ENCODE results near the gene USP9Y.
"Not testable (repeated sequence)": the region's sequence is repeated elsewhere in the genome, so short reads cannot be mapped to it uniquely, and the experiment has no call there.

Gene USP9Y

DNA sequence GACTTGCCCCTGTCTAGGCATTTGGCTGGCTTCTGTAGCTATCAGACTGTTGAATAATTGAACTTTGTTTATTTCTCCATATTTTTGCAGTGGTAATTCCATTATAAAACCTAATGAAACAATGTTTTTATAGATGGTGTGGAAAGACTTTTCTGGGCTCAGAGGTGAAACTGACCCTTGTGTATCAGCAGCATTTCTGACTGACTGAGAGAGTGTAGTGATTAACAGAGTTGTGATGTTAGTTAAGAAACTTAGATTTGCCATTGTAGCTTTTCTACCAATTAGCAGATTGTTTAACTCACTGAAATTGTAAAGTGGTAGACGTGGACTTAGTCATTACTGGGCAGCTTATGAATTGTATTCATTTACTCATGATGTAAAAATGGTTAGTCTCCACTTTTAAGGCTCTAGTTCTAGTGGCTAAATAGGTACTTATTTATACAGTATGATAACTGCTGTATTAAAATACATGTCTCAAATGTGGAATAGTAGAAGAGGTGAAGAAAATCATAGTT, at the start of gene USP9Y:
TSS of gene USP9Y (plus strand) at position 51 of the 515 bp plus-strand sequence. CDS start 8,217 bp downstream, outside the sequence.
- no peak for DNase-seq

GRCh38 chrY:12651621-12652036, 49.4 kb upstream of the USP9Y start:
- no peak for DNase-seq

- DNase-seq = no peak
Observed at GRCh38 chrY:12661745-12662681, 39.0 kb upstream of the USP9Y start.

GRCh38 chrY:12662745-12663591, 38.1 kb upstream of the USP9Y start:
- DNase-seq = no peak

GRCh38 chrY:12663845-12664244, 37.2 kb upstream of the USP9Y start:
- DNase-seq = not testable (repeated sequence)

DNA sequence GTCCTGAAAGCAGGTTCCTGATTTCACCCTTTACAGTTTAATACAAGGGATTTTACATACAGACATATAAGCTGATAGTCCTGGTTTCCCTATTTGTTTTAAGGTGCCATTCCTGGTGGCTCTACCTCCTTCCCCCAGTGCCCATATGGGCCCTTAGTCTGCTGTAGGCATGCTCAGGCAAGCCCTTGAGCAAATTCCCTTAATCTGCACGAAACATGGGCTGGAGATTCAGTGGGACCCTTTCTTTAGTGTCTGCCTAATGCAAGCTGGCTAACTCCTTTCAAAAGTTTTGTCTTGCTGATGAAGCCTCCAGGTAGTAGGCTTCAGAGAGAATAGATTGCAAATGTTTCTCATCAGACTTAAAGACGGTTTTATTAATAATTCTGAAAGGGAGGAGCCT, 22.9 kb upstream of the USP9Y start:
- no peak for DNase-seq

DNA sequence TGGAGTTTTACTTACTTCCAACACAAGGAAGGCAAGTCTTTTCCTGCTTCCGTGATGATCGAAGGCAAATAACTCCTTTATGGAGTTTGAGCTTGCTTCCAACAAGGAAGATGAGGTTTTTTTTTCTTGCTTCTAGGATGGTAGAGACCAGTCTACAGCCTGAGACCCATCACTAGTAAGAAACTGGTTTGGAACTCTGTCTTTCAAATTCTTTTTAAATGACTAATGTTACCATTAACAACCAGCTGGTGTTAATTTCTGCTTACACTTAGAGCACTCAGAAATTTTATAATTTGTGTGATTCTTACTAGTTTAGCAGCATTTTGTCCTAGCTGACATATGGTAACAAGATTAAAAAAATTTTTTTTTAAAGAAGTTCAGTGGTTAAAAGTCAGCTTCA, 19.5 kb upstream of the USP9Y start:
- no peak for DNase-seq

DNA sequence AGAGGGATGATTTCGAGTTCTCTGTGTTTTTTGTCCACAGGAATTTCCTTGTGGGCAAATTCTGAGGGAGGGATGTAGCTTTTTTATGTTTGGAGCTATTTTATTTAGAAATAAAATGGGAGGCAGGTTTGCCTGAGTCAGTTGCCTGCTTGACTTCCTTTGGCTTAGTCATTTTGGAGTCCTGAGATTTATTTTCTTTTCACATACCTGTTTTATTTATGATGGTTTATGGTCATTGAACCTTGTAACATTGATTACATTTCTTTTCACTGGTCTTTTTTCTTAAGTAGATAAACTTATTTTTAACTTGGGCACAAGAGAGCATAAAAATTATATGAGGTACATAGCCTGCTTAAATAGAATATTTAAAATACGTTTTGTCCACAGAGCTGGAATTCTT, 12.7 kb upstream of the USP9Y start:
- DNase-seq = no peak

DNA sequence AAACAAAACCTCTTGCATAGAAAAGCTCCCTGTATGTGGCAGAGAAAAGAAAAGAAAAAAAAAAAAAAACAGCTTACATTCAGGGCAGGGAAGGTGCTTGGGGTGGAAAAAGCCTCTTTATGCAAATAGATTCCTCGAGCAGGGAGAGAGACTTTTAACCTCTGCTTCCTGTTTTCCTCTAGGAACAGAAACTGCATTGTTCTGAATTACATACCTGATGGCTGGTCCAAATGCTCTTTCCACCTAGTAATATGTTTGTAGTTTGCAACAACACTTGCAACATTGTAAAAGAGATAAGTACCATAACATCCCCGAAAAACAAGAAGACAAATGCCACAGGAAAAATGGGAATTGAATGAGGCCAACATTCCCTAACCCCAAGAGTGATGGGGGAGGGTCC, 944 bp upstream of the USP9Y start:
- DNase-seq = no peak

- no peak for DNase-seq
Observed at GRCh38 chrY:12702174-12702573, 1.1 kb downstream of the USP9Y start.

DNA sequence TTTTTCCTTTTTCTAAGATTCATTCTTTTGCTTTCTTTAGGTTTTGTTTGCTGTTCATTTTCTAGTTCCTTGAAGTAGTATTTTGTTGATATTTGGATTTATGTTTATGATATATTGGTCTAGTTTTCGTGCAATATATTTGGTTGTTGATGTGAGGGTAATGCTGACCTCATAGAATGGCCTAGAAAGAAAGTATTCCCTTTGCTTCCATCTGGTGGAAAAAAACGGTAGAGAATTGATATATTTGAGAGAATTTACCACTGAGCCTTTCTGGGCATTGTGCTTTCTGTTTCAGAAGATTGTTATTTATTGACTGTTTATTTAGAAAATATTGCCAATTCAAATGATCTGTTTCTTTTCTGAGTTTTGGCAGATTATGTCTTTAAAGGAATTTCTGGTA, 9.4 kb downstream of the USP9Y start:
- DNase-seq = no peak

DNA sequence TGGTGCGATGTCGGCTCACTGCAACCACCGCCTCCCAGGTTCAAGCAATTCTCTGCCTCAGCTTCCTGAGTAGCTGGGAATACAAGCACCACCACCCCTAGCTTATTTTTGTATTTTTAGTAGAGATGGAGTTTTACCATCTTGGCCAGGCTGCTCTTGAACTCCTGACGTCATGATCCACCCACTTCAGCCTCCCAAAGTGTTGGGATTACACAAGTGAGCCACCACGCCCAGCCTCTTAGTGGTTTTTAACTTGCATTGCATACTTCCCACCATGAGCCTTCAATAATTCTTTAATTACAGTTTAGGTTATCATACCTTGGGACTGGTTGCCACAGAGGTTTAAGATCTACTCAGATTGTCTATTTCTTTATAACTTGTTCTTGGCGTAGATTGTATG, 14.3 kb downstream of the USP9Y start:
- DNase-seq = no peak

DNA sequence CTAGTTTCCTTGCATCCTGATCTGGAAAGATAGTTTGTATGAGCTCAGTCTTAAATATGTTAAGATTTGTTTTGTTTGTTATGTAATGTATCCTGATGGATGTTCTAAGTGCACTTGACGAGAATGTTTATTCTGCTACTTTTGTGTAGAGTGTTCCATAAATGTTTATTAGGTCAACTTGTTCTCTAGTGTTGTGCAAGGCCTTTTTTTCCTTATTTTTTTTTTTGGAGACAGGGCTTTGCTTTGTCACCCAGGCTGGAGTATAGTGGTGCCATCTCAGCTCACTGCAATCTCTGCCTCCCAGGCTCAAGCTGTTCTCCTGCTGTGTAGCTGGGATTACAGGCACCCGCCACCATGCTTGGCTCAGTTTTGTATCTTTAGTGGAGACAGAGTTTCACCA, 28.7 kb downstream of the USP9Y start:
- DNase-seq = no peak

GRCh38 chrY:12733625-12734024, 32.6 kb downstream of the USP9Y start:
- no peak for DNase-seq

GRCh38 chrY:12734051-12734450, 33.0 kb downstream of the USP9Y start:
- no peak for DNase-seq

DNA sequence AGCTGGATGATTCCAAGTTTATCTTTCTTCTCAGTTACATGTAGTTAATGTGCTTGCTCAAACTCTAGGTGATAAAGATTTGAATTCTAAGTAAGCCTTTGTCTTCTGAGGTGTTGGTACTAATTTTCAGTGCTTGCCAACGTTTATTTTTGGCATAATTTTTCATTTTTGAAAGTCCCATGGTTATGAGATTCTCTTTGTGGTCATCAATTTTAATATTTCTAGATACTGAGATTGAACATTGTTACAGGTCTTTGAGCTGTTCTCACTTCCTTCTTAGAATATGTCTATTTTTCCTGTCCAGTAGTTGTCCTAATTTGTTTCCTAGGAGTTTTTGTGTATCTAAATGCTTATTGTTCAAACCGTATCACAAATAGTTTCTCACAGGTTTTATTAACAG, 40.4 kb downstream of the USP9Y start:
- no peak for DNase-seq

DNA sequence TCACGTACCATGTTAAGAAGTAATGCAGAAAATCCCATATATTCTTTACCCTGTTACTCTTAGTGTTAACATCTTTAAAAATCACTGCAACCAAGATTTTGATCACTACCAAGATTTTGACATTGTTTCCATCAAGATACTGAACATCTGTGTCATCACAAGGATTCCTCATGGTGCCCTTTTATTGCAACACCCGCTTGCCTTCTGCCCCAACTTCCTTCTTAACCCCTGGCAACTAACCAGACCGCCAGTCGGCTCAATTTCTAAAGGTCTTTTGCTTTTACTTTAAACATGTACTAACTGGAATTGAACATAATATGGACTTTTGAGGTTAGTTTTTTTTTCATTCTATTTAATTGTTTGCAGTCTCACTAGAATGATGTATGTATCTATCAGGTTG, 41.7 kb downstream of the USP9Y start:
- no peak for DNase-seq

DNA sequence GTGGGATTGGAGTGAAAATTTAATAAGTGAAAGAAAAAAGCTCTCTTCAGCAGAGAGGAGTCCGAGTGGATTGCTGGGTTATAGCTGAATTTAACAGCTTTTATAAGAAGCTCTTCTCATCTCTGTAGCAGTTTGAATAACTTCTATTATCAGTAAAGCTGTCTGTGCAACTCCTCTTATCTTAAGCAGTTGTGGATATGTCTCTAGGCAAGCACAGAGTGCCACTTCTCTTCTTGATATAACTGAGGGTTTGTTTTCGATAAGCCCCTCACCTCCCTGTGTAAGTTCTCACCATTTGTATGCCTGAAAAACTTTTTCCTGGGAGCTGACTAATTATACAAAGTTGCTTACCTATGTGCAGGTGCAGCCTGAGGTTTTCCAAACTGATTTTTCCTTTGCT, 43.1 kb downstream of the USP9Y start:
- no peak for DNase-seq

- no peak for DNase-seq
Observed at GRCh38 chrY:12749293-12749692, 48.3 kb downstream of the USP9Y start.

- no peak for DNase-seq
Observed at GRCh38 chrY:12752856-12753255, 51.8 kb downstream of the USP9Y start.

- no peak for DNase-seq
Observed at GRCh38 chrY:12756021-12756420, 55.0 kb downstream of the USP9Y start.

- DNase-seq = no peak
Observed at GRCh38 chrY:12765976-12766375, 64.9 kb downstream of the USP9Y start.

GRCh38 chrY:12784521-12784920, 83.5 kb downstream of the USP9Y start:
- DNase-seq = no peak

- DNase-seq = no peak
Observed at GRCh38 chrY:12793999-12794398, 93.0 kb downstream of the USP9Y start.

Data from activated gamma-delta T cell treated with Interleukin-2 at 50 U/mL for 16 hours (primary cell).